ENCODE data around the gene BHLHE40.

- TF ChIP-seq CTCF (IDR thresholded peaks at IDR 0.05) (no peak), SIN3A (IDR thresholded peaks at IDR 0.05; ENCODE audit: borderline replicate concordance, low read depth, low read length) (no peak), EZH2phosphoT487 (IDR thresholded peaks at IDR 0.05; ENCODE audit: borderline replicate concordance, low read depth) (no peak), EP300 (IDR thresholded peaks at IDR 0.05; ENCODE audit: borderline replicate concordance in 1 of 2, low read depth in 1 of 2, low read length in 1 of 2) (no peak), POLR2AphosphoS5 (IDR thresholded peaks at IDR 0.05; ENCODE audit: low read depth, low read length) (no peak), ZBTB33 (IDR thresholded peaks at IDR 0.05; ENCODE audit: borderline replicate concordance, low read depth) (no peak), REST (IDR thresholded peaks at IDR 0.05; ENCODE audit: low read depth, low read length) (no peak), USF1 (IDR thresholded peaks at IDR 0.05; ENCODE audit: borderline replicate concordance, low read depth) (no peak), TAF1 (IDR thresholded peaks at IDR 0.05; ENCODE audit: borderline replicate concordance, low read depth, low read length) (no peak), GATA2 (CRISPR knock-in tag; IDR thresholded peaks at IDR 0.05) (no peak), RCOR1 (IDR thresholded peaks at IDR 0.05; ENCODE audit: low read length) (no peak), TCF12 (IDR thresholded peaks at IDR 0.05) (no peak)
These were observed 50.9 kb downstream of the BHLHE40 start for GRCh38 chr3:5030152-5030551.
